ENCODE measurements around the gene PAX5.

PAX5 gene

DNA sequence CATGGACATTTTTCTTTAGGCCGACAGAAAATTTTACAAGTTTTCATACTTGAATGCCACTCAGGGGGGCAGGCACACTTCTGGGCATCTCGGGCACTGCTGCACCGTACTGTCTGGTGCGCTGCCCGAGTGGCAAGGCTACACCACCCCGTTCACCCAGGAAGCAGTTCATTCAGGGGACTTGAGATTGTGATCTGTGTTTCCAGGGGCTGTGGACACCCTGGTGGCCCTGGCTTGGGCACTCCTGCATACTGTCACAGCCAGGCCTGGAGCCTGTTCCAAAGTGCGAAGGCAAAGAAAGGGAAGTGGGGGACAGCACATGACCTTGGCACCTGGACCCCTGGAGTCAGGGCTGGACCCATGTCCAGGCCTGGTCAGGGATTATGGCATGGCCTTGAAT is 197.6 kb downstream of the PAX5 start:
- Histone ChIP-seq H3K79me2 (ENCODE audit: low read length) (no peaks in the 10 kb centered on the region), H4K20me1 (ENCODE audit: insufficient read depth, low read length) (no peaks in the 10 kb centered on the region), H2AFZ (ENCODE audit: low read length) (no peak overlapping the region), H3K9me2 (replicated peaks; ENCODE audit: insufficient read depth, low read length) (no peaks in the 10 kb centered on the region), H3K27ac (ENCODE audit: low read length) (no peak overlapping the region), H3K4me3 (ENCODE audit: low read length) (no peak overlapping the region), H3K27me3 (replicated peaks; ENCODE audit: insufficient read depth, low read length) (peaks cover 13% of the 10 kb centered on the region; the same call in 1 of the 2 replicates), H3F3A (ENCODE audit: insufficient read depth, low read length) (no peaks in the 10 kb centered on the region), H3K9ac (ENCODE audit: low read length) (no peak overlapping the region), H3K4me1 (ENCODE audit: low read length) (no peaks in the 10 kb centered on the region), H3K36me3 (replicated peaks; ENCODE audit: insufficient read depth, low read length) (no peaks in the 10 kb centered on the region), H3K9me3 (replicated peaks; ENCODE audit: insufficient read depth, low read length) (no peaks in the 10 kb centered on the region), H3K4me2 (ENCODE audit: low read depth, low read length) (no peak overlapping the region)
- no peak for DNase-seq
- TF ChIP-seq EZH2phosphoT487 (IDR thresholded peaks at IDR 0.05; ENCODE audit: low read length), result no peak
- no peak for TF ChIP-seq EZH2 (optimal IDR thresholded peaks at IDR 0.05; ENCODE audit: low read depth, low read length)
- TF ChIP-seq CTCF (IDR thresholded peaks at IDR 0.05; ENCODE audit: low read length), result no peak

DNA sequence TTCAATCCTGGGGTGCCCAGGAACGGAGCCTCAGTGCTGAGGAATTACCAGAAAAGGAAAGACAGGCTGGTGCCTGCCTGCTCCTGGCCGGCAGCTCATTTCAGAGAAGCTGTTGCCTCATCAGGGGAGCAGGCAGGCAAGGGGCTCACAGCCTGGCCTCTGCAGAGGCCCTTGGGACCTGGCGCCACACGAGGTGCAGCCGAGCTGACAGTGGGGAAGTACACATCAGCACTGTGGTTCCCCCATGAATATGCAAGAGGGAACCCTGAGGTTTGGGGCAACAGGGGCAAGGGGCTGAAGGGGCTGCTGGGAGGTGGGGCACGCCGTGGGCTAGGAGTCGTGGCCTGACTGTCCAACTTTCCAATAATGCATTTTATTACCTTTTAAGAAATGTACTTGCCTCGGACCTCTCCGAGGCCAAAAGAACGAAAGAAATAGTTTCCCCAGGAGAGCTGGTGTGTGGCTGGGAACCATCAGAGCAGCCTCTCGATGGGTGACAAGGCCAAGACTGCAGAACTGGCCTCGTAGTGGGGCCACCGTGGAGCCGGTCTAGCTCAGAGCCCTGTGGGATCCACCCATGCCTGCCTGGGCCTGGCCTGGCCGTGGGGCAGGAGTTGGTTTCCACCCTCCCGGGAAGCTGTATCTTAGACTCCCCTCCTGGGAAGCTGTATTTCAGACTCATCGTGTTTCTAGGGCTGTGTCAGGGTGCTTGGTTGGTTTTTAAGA is 198.6 kb downstream of the PAX5 start:
- Histone ChIP-seq H4K20me1 (ENCODE audit: insufficient read depth, low read length) (no peaks in the 10 kb centered on the region), H3K9ac (ENCODE audit: low read length) (no peak overlapping the region), H3K4me1 (ENCODE audit: low read length) (no peaks in the 10 kb centered on the region), H3F3A (ENCODE audit: insufficient read depth, low read length) (no peaks in the 10 kb centered on the region), H3K79me2 (ENCODE audit: low read length) (no peaks in the 10 kb centered on the region), H3K9me3 (replicated peaks; ENCODE audit: insufficient read depth, low read length) (no peaks in the 10 kb centered on the region), H3K4me2 (ENCODE audit: low read depth, low read length) (no peak overlapping the region), H3K9me2 (replicated peaks; ENCODE audit: insufficient read depth, low read length) (no peaks in the 10 kb centered on the region), H3K4me3 (ENCODE audit: low read length) (no peak overlapping the region), H3K27me3 (replicated peaks; ENCODE audit: insufficient read depth, low read length) (peaks cover 13% of the 10 kb centered on the region; the same call in 1 of the 2 replicates), H3K36me3 (replicated peaks; ENCODE audit: insufficient read depth, low read length) (no peaks in the 10 kb centered on the region), H3K27ac (ENCODE audit: low read length) (no peak overlapping the region), H2AFZ (ENCODE audit: low read length) (no peak overlapping the region)
- no peak for TF ChIP-seq EZH2phosphoT487 (IDR thresholded peaks at IDR 0.05; ENCODE audit: low read length)
- TF ChIP-seq EZH2 (optimal IDR thresholded peaks at IDR 0.05; ENCODE audit: low read depth, low read length), result no peak
- no peak for TF ChIP-seq CTCF (IDR thresholded peaks at IDR 0.05; ENCODE audit: low read length)
- no peak for DNase-seq

GRCh38 chr9:36834736-36835135 is 199.3 kb downstream of the PAX5 start:
- Histone ChIP-seq H3K36me3 (replicated peaks; ENCODE audit: insufficient read depth, low read length) (no peaks in the 10 kb centered on the region), H3K79me2 (ENCODE audit: low read length) (no peaks in the 10 kb centered on the region), H4K20me1 (ENCODE audit: insufficient read depth, low read length) (no peaks in the 10 kb centered on the region), H3K4me1 (ENCODE audit: low read length) (no peaks in the 10 kb centered on the region), H2AFZ (ENCODE audit: low read length) (no peak overlapping the region), H3K4me2 (ENCODE audit: low read depth, low read length) (no peak overlapping the region), H3F3A (ENCODE audit: insufficient read depth, low read length) (no peaks in the 10 kb centered on the region), H3K9me2 (replicated peaks; ENCODE audit: insufficient read depth, low read length) (no peaks in the 10 kb centered on the region), H3K4me3 (ENCODE audit: low read length) (no peak overlapping the region), H3K9ac (ENCODE audit: low read length) (no peak overlapping the region), H3K27ac (ENCODE audit: low read length) (no peak overlapping the region), H3K9me3 (replicated peaks; ENCODE audit: insufficient read depth, low read length) (no peaks in the 10 kb centered on the region), H3K27me3 (replicated peaks; ENCODE audit: insufficient read depth, low read length) (peaks cover 12% of the 10 kb centered on the region; the same call in 1 of the 2 replicates)
- TF ChIP-seq EZH2 (optimal IDR thresholded peaks at IDR 0.05; ENCODE audit: low read depth, low read length) (no peak), CTCF (IDR thresholded peaks at IDR 0.05; ENCODE audit: low read length) (no peak), EZH2phosphoT487 (IDR thresholded peaks at IDR 0.05; ENCODE audit: low read length) (no peak)
- no peak for DNase-seq
